ENCODE results near the gene SIK3.

Gene SIK3

DNA sequence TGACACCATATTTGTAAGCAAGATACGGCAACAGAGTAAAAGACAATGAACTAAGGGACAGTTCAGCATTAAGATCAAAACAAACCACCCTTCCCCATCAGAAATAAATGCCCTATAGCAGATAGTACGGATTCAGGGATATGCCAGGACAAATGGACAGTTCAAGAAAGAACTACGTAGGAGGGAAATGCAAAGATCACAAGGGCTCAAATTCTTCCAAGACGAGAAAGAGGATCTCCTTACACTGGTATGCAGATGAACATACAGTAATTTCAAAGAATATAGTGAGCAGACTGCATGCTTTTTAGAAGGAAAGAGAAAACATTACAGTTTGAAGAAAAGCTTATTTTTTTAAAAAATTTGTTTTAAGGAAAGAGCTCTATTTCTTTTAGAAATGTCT, 136.1 kb downstream of the SIK3 start:
- no peak for DNase-seq

DNA sequence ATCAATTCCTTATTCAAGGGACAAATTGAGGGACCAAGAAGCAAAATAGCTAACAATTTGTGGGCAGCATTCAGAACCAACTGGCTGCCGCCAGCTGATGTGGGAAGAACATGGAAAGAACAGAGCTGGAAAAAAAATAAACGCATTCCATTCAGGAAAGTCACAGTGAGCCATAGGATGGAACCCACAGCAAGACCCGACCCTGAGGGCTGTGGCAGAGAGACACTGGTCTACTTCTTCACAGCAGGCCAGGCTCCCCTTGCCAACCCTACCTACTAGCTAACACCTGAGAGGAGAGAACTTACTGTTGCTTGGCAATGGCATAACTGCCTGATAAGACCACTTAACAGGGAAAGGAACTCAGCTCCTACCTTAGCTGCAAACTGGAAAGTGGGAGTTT, 137.3 kb downstream of the SIK3 start:
- no peak for DNase-seq

DNA sequence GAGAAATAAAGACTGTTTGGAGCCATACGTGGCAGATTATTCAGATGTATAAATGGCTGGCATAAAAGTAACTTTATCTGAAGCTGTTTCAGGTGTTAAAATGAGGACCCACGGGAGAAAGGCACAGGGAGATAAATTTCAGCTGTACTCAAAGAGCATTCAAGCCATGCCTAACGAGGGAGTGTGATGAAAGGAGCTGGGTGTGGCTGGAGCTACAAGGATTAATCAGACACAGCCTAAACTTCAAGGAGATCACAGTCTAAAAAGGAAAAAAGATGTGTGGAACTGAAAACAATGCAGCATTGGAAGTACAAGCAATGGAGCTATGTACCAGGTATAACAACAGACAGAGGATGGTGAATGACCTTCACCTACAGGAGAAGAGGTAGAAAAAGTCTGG, 140.0 kb downstream of the SIK3 start:
- DNase-seq, result no peak

GRCh38 chr11:116955949-116956348, 142.3 kb downstream of the SIK3 start:
- no peak for DNase-seq

- no peak for DNase-seq
Observed at GRCh38 chr11:116955548-116955947, 142.7 kb downstream of the SIK3 start.

GRCh38 chr11:116953530-116954285, 144.5 kb downstream of the SIK3 start:
- DNase-seq, result no peak

DNA sequence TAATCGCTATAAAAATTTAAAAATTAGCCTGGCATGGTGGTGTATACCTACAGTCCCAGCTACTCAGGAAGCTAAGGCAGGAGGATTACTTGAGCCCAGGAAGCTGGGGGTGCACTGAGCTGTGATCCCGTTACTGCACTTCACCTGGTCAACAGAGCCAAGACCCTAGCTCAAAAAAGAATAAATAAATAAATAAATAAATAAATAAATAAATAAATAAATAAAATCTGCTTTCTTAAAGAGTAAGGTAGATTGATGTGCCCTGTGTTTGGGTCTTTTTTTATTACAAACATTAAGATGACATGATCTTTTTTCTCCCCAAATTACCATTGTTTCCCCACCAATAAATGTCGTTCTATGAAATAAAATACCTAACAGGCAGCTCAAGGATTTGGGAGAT, 146.5 kb downstream of the SIK3 start:
- DNase-seq, result no peak

- DNase-seq, result no peak
Observed at GRCh38 chr11:116950210-116950609, 148.0 kb downstream of the SIK3 start.

GRCh38 chr11:116948391-116948790, 149.8 kb downstream of the SIK3 start:
- peak in 1 of 2 donors; percentile 60 for DNase-seq

DNA sequence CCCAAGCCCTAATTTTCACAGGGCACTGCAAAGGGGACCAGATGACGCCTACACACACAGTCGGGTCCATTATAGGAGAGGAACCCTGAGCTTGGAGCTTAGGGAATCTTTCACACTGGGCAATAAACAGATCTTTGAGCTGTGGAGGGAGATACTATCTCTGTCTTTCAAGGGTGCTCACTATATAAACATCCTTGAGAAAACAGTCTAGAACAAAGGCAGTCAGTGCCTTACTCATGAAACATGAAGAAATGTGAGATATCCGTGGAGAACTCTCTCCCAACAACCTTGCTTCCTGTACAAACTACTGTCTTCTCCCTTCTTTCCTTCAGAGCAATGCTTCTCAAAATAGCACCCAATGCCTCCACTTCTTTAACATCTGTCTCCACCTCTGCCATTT, 151.8 kb downstream of the SIK3 start:
- DNase-seq, result no peak

DNA sequence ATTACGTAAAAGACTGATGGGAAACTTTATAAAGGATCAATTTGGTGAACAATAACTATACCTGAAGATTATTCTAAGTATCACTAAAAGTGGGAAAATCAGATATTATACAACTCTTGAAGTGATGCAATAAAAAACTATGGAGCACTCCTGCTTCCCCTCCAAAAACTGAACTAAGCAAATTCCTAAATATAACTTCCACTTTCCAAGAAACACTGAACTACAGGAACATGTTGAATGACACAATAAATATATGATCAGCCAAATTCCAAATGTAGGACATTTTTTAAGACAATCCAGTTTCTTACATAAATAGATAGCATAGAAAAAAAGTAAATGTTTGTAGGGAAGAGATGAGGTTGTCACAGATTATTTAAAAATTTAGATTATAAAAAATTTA, 158.7 kb downstream of the SIK3 start:
- DNase-seq, result no peak

DNA sequence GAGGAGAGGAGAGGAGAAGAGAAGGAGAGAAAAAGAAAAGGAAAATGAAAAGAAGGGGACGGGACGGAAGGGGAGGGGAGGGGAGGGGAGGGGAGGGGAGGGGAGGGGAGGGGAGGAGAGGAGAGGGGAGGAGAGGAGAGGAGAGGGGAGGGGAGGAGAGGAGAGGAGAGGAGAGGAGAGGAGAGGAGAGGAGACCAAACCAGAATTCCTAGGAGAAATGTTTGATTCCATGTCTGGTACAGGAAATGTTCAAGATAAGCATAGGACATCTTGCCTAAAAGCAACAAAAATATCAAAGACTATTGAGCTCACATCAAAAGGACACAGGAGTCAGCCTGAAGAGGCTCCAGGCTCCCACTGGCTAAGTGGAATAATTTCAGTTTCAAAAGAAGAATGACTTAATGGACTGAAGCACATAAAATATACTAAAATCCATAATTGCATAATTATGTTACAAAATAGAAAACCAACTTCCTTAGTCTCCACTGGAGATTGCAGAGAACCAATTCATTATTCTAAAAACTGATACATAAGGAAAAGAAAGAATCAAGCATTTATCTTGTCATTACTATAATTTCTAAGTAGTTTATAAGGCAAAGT, 159.7 kb downstream of the SIK3 start:
- no peak for DNase-seq

- no peak for DNase-seq
Observed at GRCh38 chr11:116936754-116937446, 161.3 kb downstream of the SIK3 start.

GRCh38 chr11:116935514-116935913, 162.7 kb downstream of the SIK3 start:
- DNase-seq, result no peak

- DNase-seq, result no peak
Observed at GRCh38 chr11:116935089-116935488, 163.1 kb downstream of the SIK3 start.

- no peak for DNase-seq
Observed at GRCh38 chr11:116933961-116934360, 164.3 kb downstream of the SIK3 start.

DNA sequence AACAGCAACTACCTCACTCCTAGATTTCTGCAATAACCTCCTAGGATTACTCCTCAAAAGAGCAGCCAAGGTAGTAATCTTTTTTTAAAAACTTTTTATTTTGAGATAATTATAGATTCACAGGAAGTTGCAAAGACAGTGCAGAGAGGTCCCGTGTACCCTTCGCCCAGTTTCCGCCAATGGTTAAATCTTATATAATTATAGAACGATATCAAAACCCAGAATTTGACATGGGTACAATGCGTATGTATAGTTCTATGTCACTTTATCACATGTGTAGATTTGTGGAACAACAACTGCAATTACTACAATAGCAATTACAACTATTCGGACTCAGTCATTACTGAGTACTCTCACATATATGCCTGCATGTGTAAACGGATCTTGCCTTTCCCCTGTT, 166.0 kb downstream of the SIK3 start:
- no peak for DNase-seq

- DNase-seq, result peak in 1 of 2 donors; percentile 71
Observed at GRCh38 chr11:116931206-116931953, 166.8 kb downstream of the SIK3 start.

GRCh38 chr11:116930586-116930985, 167.6 kb downstream of the SIK3 start:
- DNase-seq, result no peak

DNA sequence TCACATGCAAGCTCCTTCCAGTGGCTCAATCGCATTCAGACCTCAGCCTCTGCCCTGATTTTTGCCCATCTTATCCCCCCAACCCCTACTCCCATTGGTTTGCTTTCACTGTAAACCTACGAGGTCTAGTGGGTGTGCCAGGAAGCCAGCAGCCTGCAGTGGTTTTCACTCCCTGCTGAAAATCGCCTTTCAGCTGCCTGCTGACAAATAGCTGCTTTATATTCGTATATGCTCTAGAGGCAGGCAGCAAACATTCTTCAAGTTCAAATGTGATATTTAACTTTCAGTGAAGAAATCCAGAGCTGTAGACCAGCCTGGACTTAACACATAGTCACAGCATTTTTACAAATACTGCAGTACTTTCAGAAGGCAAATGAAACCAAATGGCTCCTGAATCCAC, 168.1 kb downstream of the SIK3 start:
- DNase-seq, result peak in 1 of 2 donors; percentile 53

- no peak for DNase-seq
Observed at GRCh38 chr11:116929414-116930090, 168.7 kb downstream of the SIK3 start.

GRCh38 chr11:116928845-116929244, 169.4 kb downstream of the SIK3 start:
- no peak for DNase-seq

All from bone marrow (tissue), 2 donors.